ENCODE results near the gene CACNA2D1.

- TF ChIP-seq POLR2AphosphoS5 (IDR thresholded peaks at IDR 0.05): no peak
- TF ChIP-seq CTCF (IDR thresholded peaks at IDR 0.05): no peak
- no peak for TF ChIP-seq POLR2A (IDR thresholded peaks at IDR 0.05; ENCODE audit: low read depth)
- TF ChIP-seq EP300 (IDR thresholded peaks at IDR 0.05): no peak
These were observed 387.3 kb downstream of the CACNA2D1 start for GRCh38 chr7:82056282-82056681.
